Ishikawa (cell line): ENCODE measurements around the gene ZBTB47.

Experiments
- CEBPB ChIP-seq: IDR thresholded peaks from 2 replicates; pipeline ENCODE4 v1.6.1; 2012
- CREB1 ChIP-seq: IDR thresholded peaks from 2 replicates; pipeline ENCODE4 v1.6.1; 2012; ENCODE audit warnings: low read depth
- EGR1 ChIP-seq: IDR thresholded peaks from 2 replicates; pipeline ENCODE4 v1.6.1; 2012
- EP300 ChIP-seq: IDR thresholded peaks from 2 replicates; pipeline ENCODE4 v1.6.1; 2012; ENCODE audit warnings: borderline replicate concordance
- FOXM1 ChIP-seq: IDR thresholded peaks from 2 replicates; pipeline ENCODE4 v1.6.1; 2012; ENCODE audit warnings: low read depth, borderline replicate concordance
- MAX ChIP-seq: IDR thresholded peaks from 2 replicates; pipeline ENCODE4 v1.6.1; 2012
- NFIC ChIP-seq: IDR thresholded peaks from 2 replicates; pipeline ENCODE4 v1.6.1; 2012
- RAD21 ChIP-seq: IDR thresholded peaks from 2 replicates; pipeline ENCODE4 v1.6.1; 2012; ENCODE audit warnings: low read depth
- REST ChIP-seq: IDR thresholded peaks from 2 replicates; pipeline ENCODE4 v1.6.1; 2012; ENCODE audit warnings: low read depth, mild to moderate bottlenecking
- TAF1 ChIP-seq: IDR thresholded peaks from 2 replicates; pipeline ENCODE4 v1.6.1; 2012; ENCODE audit warnings: low read depth, mild to moderate bottlenecking
- TCF12 ChIP-seq: IDR thresholded peaks from 2 replicates; pipeline ENCODE4 v1.6.1; 2012; ENCODE audit warnings: low read depth
- TEAD4 ChIP-seq: IDR thresholded peaks from 2 replicates; pipeline ENCODE4 v1.6.1; 2012
- USF1 ChIP-seq: IDR thresholded peaks from 2 replicates; pipeline ENCODE4 v1.6.1; 2012
- YY1 ChIP-seq: IDR thresholded peaks from 2 replicates; pipeline ENCODE4 v1.6.1; 2012; ENCODE audit warnings: low read depth
- ZBTB7A ChIP-seq: IDR thresholded peaks from 2 replicates; pipeline ENCODE4 v1.6.1; 2012; ENCODE audit warnings: low read depth

Gene ZBTB47

GRCh38 chr3:42663581-42664437 is 10.3 kb downstream of the ZBTB47 start:
- no peak for TF ChIP-seq REST

GRCh38 chr3:42664438-42664803 is 10.9 kb downstream of the ZBTB47 start:
- TF ChIP-seq FOXM1 (no peak), EGR1 (no peak), TAF1 (no peak), TEAD4 (no peak)

- no peak for TF ChIP-seq USF1
These were observed 11.8 kb downstream of the ZBTB47 start for GRCh38 chr3:42665050-42665878.

- TF ChIP-seq REST (no peak), RAD21 (no peak), NFIC (no peak), TAF1 (no peak), USF1 (no peak), EGR1 (no peak), YY1 (no peak), TCF12 (no peak), FOXM1 (no peak), ZBTB7A (no peak), MAX (no peak), EP300 (no peak), TEAD4 (no peak), CREB1 (no peak), CEBPB (no peak)
These were observed 12.5 kb downstream of the ZBTB47 start for GRCh38 chr3:42666022-42666421.

- no peak for TF ChIP-seq EP300
- no peak for TF ChIP-seq REST
- TF ChIP-seq NFIC, result no peak
- TF ChIP-seq USF1, result no peak
- no peak for TF ChIP-seq FOXM1
- TF ChIP-seq ZBTB7A, result no peak
- no peak for TF ChIP-seq MAX
- TF ChIP-seq CEBPB, result no peak
- TF ChIP-seq EGR1, result no peak
- no peak for TF ChIP-seq CREB1
- TF ChIP-seq RAD21, result no peak
- TF ChIP-seq TCF12, result no peak
- no peak for TF ChIP-seq TAF1
- TF ChIP-seq YY1, result no peak
- no peak for TF ChIP-seq TEAD4
These were observed 13.1 kb downstream of the ZBTB47 start for GRCh38 chr3:42666577-42666998.
